GM21515 (cell line): ENCODE results near the gene PDIA5.

Experiments
- ATAC-seq: cut with Tn5 transposase; IDR thresholded peaks from one replicate; pipeline ENCODE4 v1.9.1; 2021; ENCODE audit not compliant: unreplicated experiment

Gene PDIA5

GRCh38 chr3:123066896-123067688 is at the start of gene PDIA5:
Gene PDIA5 (plus strand): TSS chr3:123067025. CDS start chr3:123067165, 140 bp downstream.
- ATAC-seq: peak; percentile 90

DNA sequence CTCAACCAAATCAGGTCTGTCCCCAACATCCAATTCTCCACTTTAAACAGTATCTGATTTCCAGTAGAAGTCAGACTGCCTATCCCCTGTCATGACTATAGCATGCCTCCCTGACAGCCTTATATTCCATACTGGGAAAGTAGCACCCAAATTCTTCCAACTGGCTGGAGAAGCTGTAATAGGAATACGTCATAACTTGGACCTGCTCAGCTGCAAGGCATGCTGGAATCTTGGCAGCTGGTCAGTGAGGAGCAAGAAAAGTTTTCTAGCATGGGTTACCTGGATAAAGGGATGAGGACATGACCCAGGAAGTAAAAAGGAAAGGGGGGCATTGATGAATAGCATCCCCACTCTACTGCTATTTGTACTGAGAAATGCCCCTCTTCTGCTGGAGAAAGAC is 48.1 kb upstream of the PDIA5 start:
- no peak for ATAC-seq

GRCh38 chr3:123019161-123019560 is 47.7 kb upstream of the PDIA5 start:
- ATAC-seq: no peak

GRCh38 chr3:123019591-123019990 is 47.2 kb upstream of the PDIA5 start:
- ATAC-seq: no peak

GRCh38 chr3:123020709-123021108 is 46.1 kb upstream of the PDIA5 start:
- no peak for ATAC-seq

DNA sequence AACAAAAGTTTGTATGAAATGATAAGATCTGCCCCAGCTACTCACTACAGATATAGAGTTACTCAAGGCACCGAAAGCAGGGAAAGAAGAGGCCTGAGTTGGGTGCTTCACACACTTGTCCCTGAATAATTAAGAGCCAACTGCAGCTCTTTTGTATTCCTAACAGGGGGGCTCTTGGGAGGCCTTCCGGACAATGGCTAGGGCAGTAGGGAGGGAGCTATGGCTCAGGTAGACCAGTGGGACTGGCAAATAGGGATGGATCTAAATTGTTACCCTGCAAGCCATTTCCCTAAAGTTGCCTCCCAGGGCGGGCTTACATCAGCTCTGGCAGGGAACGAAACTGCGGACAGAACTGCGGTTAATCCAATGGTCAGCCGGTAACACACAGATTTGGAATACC is 45.4 kb upstream of the PDIA5 start:
- ATAC-seq: no peak

DNA sequence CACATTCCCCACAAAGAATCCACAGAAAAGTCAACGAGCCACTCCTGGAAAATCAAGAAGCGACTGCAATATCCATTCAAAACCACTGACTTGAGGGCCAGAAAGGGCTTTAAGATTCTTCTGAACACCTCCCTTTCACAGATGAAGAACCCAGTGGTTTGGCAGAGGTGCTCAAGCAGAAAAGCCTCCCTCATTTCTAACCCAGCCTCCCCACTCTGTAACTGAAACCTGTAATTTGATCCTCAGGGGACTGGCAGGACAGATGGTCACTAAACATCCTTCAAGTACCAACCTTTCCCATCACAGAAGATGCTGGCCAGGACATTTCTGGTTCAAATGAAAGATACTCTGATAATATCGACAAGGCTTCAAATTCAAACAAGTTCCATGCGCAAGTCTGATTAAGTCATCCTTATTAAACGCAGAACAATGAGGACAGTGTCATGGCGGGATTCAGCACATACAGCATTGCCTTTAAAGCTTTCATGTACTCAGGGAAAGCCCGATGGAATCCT is 44.8 kb upstream of the PDIA5 start:
- ATAC-seq: no peak

DNA sequence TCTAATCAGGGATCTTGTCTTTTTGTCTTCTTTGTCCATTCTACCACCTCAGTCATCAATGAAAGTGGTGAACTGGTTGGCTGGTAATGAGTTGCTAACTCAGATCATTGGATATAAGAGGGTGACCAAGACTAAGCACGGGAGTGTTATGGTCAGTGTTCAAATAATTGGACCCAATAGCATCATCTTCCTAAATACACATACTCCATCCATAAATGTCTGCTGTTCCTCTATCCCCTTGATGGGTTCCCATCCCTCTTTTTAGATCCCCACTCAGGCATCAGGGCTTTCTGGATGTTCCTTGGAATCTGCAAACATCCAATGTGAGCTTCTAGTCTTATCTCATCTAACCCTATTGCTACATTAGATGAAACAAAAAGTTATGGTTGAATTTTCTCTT is 42.8 kb upstream of the PDIA5 start:
- ATAC-seq: no peak

- ATAC-seq: no peak
Measured at GRCh38 chr3:123025642-123026521, 40.9 kb upstream of the PDIA5 start.

- ATAC-seq: no peak
Measured at GRCh38 chr3:123026565-123027291, 40.1 kb upstream of the PDIA5 start.

GRCh38 chr3:123027292-123028232 is 39.3 kb upstream of the PDIA5 start, which contains the start of gene SEMA5B:
Gene SEMA5B (minus strand): TSS chr3:123027763. CDS start chr3:122961263, 66,500 bp downstream.
- no peak for ATAC-seq

DNA sequence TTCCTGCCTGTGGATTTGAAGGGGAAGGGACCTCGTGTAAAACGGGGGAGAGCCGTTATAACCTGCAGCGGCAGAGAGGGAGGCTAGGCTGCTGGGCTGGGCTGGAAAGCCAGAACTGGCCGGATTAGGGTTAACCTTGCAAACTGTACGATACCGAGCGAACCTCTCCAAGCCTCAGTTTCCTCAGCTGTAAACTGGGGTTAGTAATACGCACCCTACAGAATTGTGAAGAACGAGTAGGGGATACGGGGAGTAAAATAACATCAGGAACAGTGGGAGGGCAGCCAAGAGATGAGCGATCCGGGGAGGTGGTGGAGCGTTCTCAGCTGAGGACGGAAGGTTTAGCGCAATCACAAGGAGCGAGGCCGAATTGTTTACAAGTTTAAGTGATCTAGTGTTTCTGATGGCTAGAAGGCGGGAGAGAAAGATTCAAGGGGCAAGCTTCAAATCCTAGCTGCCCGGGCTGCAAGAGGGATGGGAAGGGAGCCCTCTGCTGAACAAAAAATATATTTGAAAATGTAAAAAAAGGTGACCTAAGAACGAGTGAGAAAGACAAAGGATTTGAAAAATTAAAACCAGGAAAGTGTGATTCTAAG is 38.5 kb upstream of the PDIA5 start:
- no peak for ATAC-seq

DNA sequence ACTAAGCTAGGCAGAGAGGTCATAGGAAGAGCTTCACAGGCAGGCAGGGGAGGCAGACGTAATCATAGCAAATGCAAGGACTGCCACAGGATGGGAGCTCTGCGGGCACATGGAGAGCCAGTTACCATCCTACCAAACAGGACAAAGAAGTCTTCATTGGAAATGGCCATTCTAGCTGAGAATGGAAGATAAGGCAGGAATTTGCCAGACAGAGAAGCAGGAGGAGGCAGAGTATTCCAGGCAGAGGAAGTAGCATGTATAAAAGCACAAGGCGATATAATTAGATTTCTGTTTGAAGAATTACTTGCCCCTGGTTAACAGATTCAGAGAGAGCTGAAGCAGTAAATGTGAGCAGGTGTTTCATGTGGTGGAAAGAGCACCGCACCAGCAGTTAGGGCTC is 35.8 kb upstream of the PDIA5 start:
- no peak for ATAC-seq

DNA sequence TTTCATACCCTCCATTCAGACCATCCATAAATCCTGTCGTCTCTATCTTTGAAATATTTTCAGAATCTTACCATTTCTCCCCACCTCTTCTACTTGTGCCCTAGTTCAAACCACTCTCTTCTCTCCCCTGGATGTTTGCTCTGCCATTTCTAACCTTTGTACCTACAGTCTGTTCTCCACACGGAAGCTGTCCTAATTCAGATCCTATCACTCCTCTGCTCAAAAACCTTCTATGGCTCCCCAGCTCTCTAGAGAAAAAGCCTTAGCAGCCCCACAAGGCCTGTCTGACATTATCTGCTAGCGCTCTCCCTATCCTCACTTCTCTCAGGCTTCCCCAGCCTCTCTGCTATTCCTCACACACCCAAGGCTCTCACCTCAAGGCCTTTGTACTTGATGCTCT is 34.8 kb upstream of the PDIA5 start:
- ATAC-seq: no peak

DNA sequence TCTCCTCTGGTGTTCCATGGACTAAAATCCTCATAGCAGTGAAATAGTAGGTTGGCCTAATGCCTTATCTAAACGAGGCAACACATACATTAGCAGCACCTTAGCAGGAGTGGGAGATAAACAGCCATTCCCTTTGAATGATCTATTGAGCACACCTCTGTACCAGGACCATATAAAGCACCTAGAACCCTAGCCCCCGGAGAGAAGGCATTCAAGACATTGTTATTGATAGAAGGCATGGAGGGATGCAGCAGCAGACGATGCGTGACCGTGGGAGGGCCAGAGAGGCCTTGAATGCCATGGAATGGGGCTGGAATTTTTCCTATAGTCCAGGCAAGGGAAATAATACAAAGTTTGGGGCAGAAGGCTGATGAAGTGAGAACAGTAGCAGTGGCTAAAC is 32.7 kb upstream of the PDIA5 start:
- no peak for ATAC-seq

GRCh38 chr3:123034996-123035395 is 31.8 kb upstream of the PDIA5 start:
- no peak for ATAC-seq

DNA sequence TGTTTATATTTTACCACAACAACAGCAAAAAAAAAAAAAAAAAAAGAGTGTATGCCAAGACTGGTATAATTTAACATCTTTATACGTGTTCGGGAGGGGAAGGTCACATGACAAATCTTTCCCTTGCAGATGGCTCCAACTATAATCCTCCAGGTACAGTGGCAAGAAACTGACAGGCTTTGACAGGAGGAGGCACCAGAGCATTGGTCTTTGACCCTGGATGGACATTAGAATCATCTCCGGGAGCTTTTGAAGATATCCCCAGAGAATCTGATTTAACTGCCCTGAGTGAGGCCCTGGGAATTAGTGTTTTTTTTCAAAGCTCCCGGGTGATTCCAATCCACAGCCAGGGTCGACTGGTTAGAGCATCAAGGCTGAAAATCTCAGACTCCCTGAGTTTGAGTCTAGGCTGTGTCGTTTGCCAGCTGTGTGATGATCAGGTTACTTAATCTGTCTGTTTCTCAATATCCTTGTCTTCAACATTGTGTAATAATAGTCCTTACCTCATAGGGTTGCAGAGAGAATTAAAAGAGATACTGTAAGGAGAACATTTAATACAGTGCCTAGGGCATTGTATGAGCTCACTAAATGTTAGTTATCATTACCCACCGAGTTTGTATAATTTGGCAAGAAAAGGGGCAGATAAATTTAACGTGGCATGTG is 30.3 kb upstream of the PDIA5 start:
- no peak for ATAC-seq

- no peak for ATAC-seq
Measured at GRCh38 chr3:123037015-123037375, 29.8 kb upstream of the PDIA5 start.

DNA sequence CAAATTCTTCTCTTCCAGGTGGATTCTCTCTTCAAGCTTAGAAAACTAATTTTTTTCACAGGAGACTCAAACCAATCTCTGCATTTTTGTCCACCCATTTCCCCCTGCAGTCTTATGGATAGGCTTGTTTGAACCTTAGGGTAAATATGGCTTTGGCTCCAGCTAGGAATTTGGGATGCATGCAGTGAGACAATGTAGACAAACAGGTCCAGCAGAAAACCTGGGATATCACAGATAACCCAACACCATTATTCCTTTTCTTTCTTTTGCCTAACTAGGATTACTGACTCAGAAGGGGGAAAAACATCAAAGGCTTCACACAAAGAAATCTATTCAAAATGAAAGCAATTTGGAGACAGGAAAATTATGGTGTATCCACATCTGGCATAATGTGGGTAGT is 28.1 kb upstream of the PDIA5 start:
- ATAC-seq: no peak
